Mononuclear cell (primary cell): ENCODE results near the gene BLVRA. TPM values are rescaled to one million over a fixed set of nuclear protein-coding genes. Genes with fewer than 3 reads are reported as not detected.
A peak's percentile ranks its signal among the peaks of the same experiment; 100 is the strongest.
"Not testable (repeated sequence)": the region's sequence is repeated elsewhere in the genome, so short reads cannot be mapped to it uniquely, and the experiment has no call there.

ENCODE experiments used
- H3K27me3 ChIP-seq: 2 replicates; pipeline ENCODE4 v1.6.0; 2011; ENCODE audit warnings: low read length, control low read depth; ENCODE audit not compliant: insufficient read depth
- H3K4me1 ChIP-seq: 2 replicates; pipeline ENCODE4 v1.5.1; 2011; ENCODE audit warnings: mild to moderate bottlenecking, low read length, control low read depth; ENCODE audit not compliant: insufficient read depth
- H3K4me3 ChIP-seq: 2 replicates; pipeline ENCODE4 v1.5.1; 2011; ENCODE audit warnings: mild to moderate bottlenecking, low read length, moderate library complexity
- H3K9me3 ChIP-seq: 2 replicates; pipeline ENCODE4 v1.5.1; 2011; ENCODE audit warnings: low read depth, mild to moderate bottlenecking, control low read depth, low read length
- total RNA-seq: library from RNA; depleted of rRNA; stranded (reverse); fragments of >200 nt; gene quantifications from one replicate; pipeline ENCODE4 v1.2.3, GENCODE V29; 2012

BLVRA gene
- total RNA-seq, 1 donor, result 24.1 TPM

- H3K9me3 ChIP-seq, result no peaks in the 10 kb centered on the region
- no peak overlapping the region for H3K4me3 ChIP-seq
Observed at GRCh38 chr7:43792471-43793150, 34.1 kb downstream of the BLVRA start.

DNA sequence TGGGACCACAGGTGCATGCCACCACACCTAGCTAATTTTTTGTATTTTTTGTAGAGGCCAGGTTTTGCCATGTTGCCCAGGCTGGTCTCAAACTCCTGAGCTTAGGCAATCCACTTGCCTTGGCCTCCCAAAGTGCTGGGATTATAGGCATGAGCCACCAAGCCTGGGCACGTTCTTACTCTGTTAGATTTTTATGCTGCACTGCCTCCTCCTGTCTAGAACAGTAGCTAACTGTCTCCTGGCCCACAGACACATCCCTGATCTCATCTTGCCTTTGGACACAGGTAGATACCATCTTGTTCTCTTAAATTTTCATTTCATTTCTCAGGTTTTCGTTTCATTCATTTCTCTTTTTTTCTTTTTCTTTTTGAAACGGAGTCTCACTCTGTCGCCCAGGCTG is 41.1 kb downstream of the BLVRA start:
- Histone ChIP-seq H3K4me1 (no peaks in the 10 kb centered on the region), H3K4me3 (no peak overlapping the region), H3K27me3 (no peaks in the 10 kb centered on the region), H3K9me3 (no peaks in the 10 kb centered on the region)

More at GRCh38 chr7:43792471-43793150, 34.1 kb downstream of the BLVRA start:
- Histone ChIP-seq H3K27me3 (no peaks in the 10 kb centered on the region), H3K4me1 (peaks cover 18% of the 10 kb centered on the region)

GRCh38 chr7:43803865-43804264 is 45.4 kb downstream of the BLVRA start:
- Histone ChIP-seq H3K9me3 (no peaks in the 10 kb centered on the region), H3K27me3 (no peaks in the 10 kb centered on the region), H3K4me1 (peaks cover 3% of the 10 kb centered on the region), H3K4me3 (no peak overlapping the region)

GRCh38 chr7:43808410-43808809 is 49.9 kb downstream of the BLVRA start:
- Histone ChIP-seq H3K4me1 (peaks cover 3% of the 10 kb centered on the region), H3K4me3 (no peak overlapping the region), H3K9me3 (no peaks in the 10 kb centered on the region), H3K27me3 (no peaks in the 10 kb centered on the region)

DNA sequence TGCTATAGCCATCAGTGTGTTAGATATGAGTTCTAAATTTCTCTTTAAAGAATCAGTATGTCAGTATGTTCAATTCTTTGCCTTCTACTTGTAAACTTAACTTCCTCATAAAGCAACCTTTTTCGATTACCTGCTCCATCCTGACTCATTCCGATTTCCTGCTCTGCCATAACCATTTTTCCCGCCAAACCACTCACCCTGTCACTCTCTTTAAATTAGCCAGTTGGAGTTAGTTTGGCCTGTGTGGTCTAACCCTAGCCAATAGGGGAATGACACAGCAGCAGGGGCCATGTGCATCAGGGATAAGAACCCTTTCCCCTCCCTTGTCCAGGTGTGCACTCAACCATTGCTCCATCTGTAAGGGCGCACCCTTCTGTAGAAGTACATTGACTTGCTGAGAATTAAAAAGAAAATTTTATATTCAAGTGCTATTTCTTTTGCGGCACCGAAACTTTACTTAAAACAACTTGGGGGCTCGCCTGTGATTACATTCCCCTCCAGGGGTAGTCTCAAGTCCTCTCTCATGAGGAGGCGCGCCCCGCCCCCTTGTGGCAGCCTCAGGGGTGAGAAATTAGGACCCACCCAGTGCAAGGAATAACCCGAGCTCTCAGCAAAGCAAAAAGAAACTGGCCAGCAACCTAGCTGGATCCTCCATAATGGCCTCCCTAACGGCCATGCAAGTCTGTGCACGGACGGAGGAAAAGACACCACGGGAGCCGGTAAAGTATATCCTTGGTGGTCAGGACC is 51.9 kb downstream of the BLVRA start:
- not testable (repeated sequence) for H3K27me3 ChIP-seq, H3K4me3 ChIP-seq, H3K4me1 ChIP-seq, H3K9me3 ChIP-seq

- H3K9me3 ChIP-seq, result no peaks in the 10 kb centered on the region
- H3K4me1 ChIP-seq, result no peaks in the 10 kb centered on the region
- H3K4me3 ChIP-seq, result no peak overlapping the region
- H3K27me3 ChIP-seq, result no peaks in the 10 kb centered on the region
Observed at GRCh38 chr7:43815373-43815772, 56.9 kb downstream of the BLVRA start.

DNA sequence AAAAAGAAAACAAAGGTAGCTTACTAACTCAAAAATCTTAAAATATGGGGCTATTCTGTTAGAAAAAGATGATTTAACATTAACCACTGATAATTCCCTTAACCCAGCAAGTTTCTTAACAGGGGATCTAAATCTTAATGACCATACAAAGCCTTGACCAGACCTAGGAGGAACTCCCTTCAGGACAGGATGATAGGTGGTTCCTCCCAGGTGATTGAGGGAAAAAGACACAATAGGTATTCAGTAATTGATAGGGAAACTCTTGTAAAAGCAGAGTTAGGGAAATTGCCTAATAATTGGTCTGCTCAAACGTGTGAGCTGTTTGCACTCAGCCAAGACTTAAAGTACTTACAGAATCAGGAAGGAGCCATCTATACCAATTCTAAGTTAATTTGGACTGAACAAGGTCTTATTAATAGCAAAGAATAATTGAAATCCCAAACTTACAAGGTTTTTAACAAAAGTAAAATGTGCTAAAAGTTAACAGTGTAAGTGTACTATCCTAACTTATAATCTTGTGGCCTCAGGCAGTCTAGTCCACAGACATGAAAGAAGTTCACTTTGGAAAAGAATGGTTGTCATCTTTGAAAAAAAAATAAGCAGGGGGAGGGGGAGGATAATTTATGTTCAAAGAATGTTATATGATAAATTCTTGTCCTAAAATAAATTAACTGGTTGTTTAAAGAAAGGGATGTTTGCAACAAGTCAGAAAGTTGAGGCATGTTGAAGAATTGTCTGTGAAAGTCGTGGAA is 57.7 kb downstream of the BLVRA start:
- not testable (repeated sequence) for H3K9me3 ChIP-seq

GRCh38 chr7:43823425-43823824 is 64.9 kb downstream of the BLVRA start:
- not testable (repeated sequence) for H3K4me3 ChIP-seq, H3K4me1 ChIP-seq, H3K27me3 ChIP-seq, H3K9me3 ChIP-seq

More for the DNA sequence above, 57.7 kb downstream of the BLVRA start:
- not testable (repeated sequence) for H3K27me3 ChIP-seq, H3K4me1 ChIP-seq, H3K4me3 ChIP-seq

DNA sequence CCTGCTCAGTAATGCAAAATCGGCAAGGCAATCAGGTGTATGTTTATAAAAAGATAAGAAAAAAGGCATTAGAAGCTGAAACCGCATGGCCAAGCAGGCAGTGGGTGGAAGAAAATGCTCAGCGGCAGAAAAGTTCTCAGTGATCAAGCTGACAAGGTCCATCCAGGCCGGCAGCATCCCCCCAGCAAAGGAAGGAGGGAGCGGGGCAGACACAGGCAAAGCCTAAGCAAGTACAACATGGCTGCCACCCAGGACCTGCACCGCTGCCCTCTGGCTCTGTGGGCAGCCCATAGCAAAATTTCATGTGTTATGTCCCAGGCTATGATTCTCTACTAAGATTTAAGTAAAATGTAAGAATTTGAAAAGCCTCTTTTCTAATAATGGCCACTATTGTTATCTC is 65.5 kb downstream of the BLVRA start:
- H3K4me1 ChIP-seq, result no peaks in the 10 kb centered on the region
- no peak overlapping the region for H3K4me3 ChIP-seq
- H3K9me3 ChIP-seq, result no peaks in the 10 kb centered on the region
- H3K27me3 ChIP-seq, result peaks cover 6% of the 10 kb centered on the region

GRCh38 chr7:43824513-43824912 is 66.0 kb downstream of the BLVRA start:
- not testable (repeated sequence) for H3K4me3 ChIP-seq, H3K9me3 ChIP-seq, H3K27me3 ChIP-seq, H3K4me1 ChIP-seq

DNA sequence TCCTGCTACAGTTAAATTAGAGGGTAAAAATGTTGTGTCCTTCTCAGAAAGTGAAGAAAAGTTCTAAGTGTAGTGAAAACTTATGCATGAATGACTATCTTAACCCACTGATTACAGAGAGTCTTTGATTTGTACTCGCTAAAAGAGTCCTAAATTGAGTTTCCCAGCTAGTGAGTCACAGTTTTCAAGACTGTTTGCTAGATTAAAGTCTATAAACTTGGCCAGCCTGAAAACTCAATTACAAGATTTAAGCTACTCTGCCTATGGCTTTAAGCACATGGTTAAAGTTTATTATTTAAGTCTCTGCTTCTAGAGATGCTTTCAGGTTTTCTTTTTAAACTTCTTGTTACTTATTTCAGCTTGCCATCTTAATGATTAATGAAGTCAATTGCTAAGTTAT is 66.5 kb downstream of the BLVRA start:
- H3K4me1 ChIP-seq, result no peaks in the 10 kb centered on the region
- no peaks in the 10 kb centered on the region for H3K9me3 ChIP-seq
- H3K27me3 ChIP-seq, result peaks cover 6% of the 10 kb centered on the region
- H3K4me3 ChIP-seq, result no peak overlapping the region

- peaks cover 6% of the 10 kb centered on the region for H3K27me3 ChIP-seq
- H3K4me1 ChIP-seq, result no peaks in the 10 kb centered on the region
- H3K9me3 ChIP-seq, result no peaks in the 10 kb centered on the region
- no peak overlapping the region for H3K4me3 ChIP-seq
Observed at GRCh38 chr7:43825391-43825808, 66.9 kb downstream of the BLVRA start.

DNA sequence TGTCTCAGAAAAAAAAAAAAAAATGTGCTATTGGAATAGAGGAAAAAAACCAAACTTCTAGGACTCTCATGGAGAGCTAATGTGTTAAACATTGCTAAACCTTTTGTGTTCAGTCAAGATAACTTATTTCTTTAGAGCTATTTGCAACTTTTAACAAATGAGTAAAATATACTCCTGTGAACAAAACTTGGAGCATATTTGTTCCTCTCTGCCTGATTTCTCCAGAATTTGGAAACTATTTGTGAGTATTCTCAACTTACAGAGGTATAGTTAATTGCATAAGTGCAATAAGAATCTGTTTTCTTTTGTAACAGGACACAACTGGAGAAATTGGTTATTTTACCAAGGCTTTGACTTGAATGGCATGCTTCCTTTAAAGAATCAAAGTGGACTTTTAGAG is 72.4 kb downstream of the BLVRA start:
- H3K27me3 ChIP-seq, H3K9me3 ChIP-seq, H3K4me3 ChIP-seq: not testable (repeated sequence)
- H3K4me1 ChIP-seq, result peaks cover 13% of the 10 kb centered on the region

- Histone ChIP-seq H3K9me3 (peaks cover 4% of the 10 kb centered on the region), H3K4me1 (peaks cover 18% of the 10 kb centered on the region), H3K4me3 (peak overlapping the region; percentile 34), H3K27me3 (no peaks in the 10 kb centered on the region)
Observed at GRCh38 chr7:43834463-43835251, 76.2 kb downstream of the BLVRA start.

- no peak overlapping the region for H3K4me3 ChIP-seq
- H3K27me3 ChIP-seq, result no peaks in the 10 kb centered on the region
- H3K4me1 ChIP-seq, result peaks cover 18% of the 10 kb centered on the region
- no peaks in the 10 kb centered on the region for H3K9me3 ChIP-seq
Observed at GRCh38 chr7:43838201-43838658, 79.8 kb downstream of the BLVRA start.
